Testis (tissue), 3 donors: ENCODE data around the gene DTNB. TPM values are rescaled to one million over a fixed set of nuclear protein-coding genes. Genes with fewer than 3 reads are reported as not detected.

Source experiments
- DNase-seq: peaks from one replicate; pipeline ENCODE4 v3.0.0-alpha.2; 2019
- H3K27ac ChIP-seq, 2 donors: fragments of 200-600 bp; sonication (generic); one replicate each; pipeline ENCODE4 v1.5.1; 2019
- H3K27me3 ChIP-seq: fragments of 200-600 bp; sonication (generic); one replicate; pipeline ENCODE4 v1.5.1; 2019
- H3K36me3 ChIP-seq: fragments of 200-600 bp; sonication (generic); one replicate; pipeline ENCODE4 v1.5.1; 2017; ENCODE audit warnings: low read depth; ENCODE audit errors: missing control alignments
- H3K4me1 ChIP-seq: fragments of 200-600 bp; sonication (generic); one replicate; pipeline ENCODE4 v1.5.1; 2019
- H3K4me3 ChIP-seq, 2 donors: fragments of 200-600 bp; sonication (generic); one replicate each; pipeline ENCODE4 v1.5.1; 2017 to 2019
- H3K9me3 ChIP-seq: fragments of 200-600 bp; sonication (generic); one replicate; pipeline ENCODE4 v1.5.1; 2017
- POLR2A ChIP-seq: fragments of 450-650 bp; IDR thresholded peaks from one replicate; pipeline ENCODE4 v1.6.1; 2017; ENCODE audit warnings: antibody characterized with exemption, mild to moderate bottlenecking, moderate library complexity
- WGBS, 2 donors: methylation state at CpG; one replicate each; pipeline ENCODE4 v1.1.5; 2018; 5-methylcytosine and 5-hydroxymethylcytosine counted together
- intact Hi-C: fragments of 100-400 bp; cut with DNase I; formaldehyde crosslinking; loops from one replicate; pipeline ENCODE4 v1.15.1; 2023; ENCODE audit warnings: low total_unique reads
- polyA plus RNA-seq: library from polyadenylated mRNA; stranded (reverse); fragments of 350-450 nt; fragmentation: Illumina TruSeq; extraction: RNeasy Lipid Tissue Mini Kit (QIAGEN cat#74804); gene quantifications from one replicate; pipeline ENCODE4 v1.2.3, GENCODE V29; 2014; ENCODE audit warnings: low read depth, low replicate concordance; ENCODE audit not compliant: insufficient read depth
- total RNA-seq, 2 donors: library from RNA; depleted of rRNA; stranded (reverse); fragments of >200 nt; gene quantifications; one replicate each; pipeline ENCODE4 v1.2.3, GENCODE V29; 2016
- TF ChIP-seq, protein P1 (sequence below), 3 experiments: fragments of 450-650 bp in 2 of 3; fragments of 200-600 bp in 1 of 3; sonication (generic) in 1 of 3; IDR thresholded peaks; one replicate each; pipeline ENCODE4 v1.5.1; 2016 to 2019; ENCODE audit warnings: antibody characterized with exemption in 3 of 3, mild to moderate bottlenecking in 2 of 3, moderate library complexity in 1 of 3

Gene DTNB
- total and polyA plus RNA-seq, 3 donors from 2014 or later: 21.9 to 47.3 (median 45.1) TPM

DNA sequence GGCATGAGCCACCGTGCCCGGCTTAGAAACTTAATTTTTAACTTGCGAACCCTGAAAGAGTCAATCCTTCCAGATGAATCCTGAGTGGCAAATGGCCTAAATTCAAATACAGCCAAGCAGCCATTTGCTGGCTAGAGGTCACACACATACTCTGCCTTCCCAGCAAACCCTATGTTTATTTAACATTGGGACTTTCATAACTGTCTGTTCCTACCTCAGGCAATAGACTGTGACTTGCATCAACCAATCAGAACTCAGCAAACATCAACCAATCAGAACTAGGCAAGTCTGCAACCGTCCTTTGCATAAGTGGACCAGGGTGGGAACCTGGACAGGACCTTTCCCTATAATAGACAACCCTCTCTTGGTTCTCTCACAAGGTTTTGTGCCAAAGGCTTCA is 127.5 kb downstream of the DTNB start:
- Histone ChIP-seq H3K27ac (peak overlapping the region in 1 of 2 donors; percentile 6), H3K4me3 (no peak overlapping the region), H3K27me3 (no peaks in the 10 kb centered on the region), H3K4me1 (peaks cover 25% of the 10 kb centered on the region), H3K36me3 (no peaks in the 10 kb centered on the region), H3K9me3 (no peaks in the 10 kb centered on the region)
- 55 to 63% methylated on average over 4 of the region's 4 CpGs for WGBS, 2 donors
- DNase-seq: no peak
- intact Hi-C loops: no loop called here
- no peak for TF ChIP-seq POLR2A
- TF ChIP-seq, protein P1, sequence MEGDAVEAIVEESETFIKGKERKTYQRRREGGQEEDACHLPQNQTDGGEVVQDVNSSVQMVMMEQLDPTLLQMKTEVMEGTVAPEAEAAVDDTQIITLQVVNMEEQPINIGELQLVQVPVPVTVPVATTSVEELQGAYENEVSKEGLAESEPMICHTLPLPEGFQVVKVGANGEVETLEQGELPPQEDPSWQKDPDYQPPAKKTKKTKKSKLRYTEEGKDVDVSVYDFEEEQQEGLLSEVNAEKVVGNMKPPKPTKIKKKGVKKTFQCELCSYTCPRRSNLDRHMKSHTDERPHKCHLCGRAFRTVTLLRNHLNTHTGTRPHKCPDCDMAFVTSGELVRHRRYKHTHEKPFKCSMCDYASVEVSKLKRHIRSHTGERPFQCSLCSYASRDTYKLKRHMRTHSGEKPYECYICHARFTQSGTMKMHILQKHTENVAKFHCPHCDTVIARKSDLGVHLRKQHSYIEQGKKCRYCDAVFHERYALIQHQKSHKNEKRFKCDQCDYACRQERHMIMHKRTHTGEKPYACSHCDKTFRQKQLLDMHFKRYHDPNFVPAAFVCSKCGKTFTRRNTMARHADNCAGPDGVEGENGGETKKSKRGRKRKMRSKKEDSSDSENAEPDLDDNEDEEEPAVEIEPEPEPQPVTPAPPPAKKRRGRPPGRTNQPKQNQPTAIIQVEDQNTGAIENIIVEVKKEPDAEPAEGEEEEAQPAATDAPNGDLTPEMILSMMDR (IDR thresholded peaks at IDR 0.05): no peak

DNA sequence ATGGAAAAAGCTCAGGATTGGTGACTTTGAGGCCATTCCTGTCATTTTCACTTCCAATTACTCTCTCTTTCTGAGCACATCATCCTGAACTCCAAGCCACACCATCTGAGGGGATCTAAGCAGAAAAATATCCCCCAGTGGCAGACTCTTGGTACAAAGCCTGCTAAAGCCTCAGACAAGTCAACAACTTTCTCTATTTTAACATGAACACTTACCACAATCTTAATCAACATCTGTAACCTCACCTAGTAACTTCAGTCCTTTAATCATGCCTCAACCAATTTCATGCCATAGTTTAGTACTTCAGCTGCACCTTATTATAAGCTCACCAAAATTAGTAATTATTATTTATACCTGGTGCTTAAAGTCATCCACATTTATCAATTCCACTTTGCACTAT is 128.9 kb downstream of the DTNB start:
- Histone ChIP-seq H3K27ac (peak overlapping the region in 1 of 2 donors; percentile 67), H3K27me3 (no peaks in the 10 kb centered on the region), H3K9me3 (no peaks in the 10 kb centered on the region), H3K4me3 (no peak overlapping the region), H3K36me3 (no peaks in the 10 kb centered on the region), H3K4me1 (peaks cover 24% of the 10 kb centered on the region)
- no peak for DNase-seq
- TF ChIP-seq, protein P1 (IDR thresholded peaks at IDR 0.05): no peak
- TF ChIP-seq POLR2A: no peak
- intact Hi-C loops: no loop called here

GRCh38 chr2:25543939-25544338 is 129.4 kb downstream of the DTNB start:
- Histone ChIP-seq H3K27ac (peak overlapping the region; percentile 67 to 69), H3K36me3 (no peaks in the 10 kb centered on the region), H3K27me3 (no peaks in the 10 kb centered on the region), H3K4me1 (peaks cover 19% of the 10 kb centered on the region), H3K9me3 (no peaks in the 10 kb centered on the region), H3K4me3 (no peak overlapping the region)
- intact Hi-C loops: no loop called here
- TF ChIP-seq POLR2A: no peak
- TF ChIP-seq, protein P1 (IDR thresholded peaks at IDR 0.05): no peak
- 65 to 66% methylated on average over 10 of the region's 10 CpGs for WGBS, 2 donors
- no peak for DNase-seq

DNA sequence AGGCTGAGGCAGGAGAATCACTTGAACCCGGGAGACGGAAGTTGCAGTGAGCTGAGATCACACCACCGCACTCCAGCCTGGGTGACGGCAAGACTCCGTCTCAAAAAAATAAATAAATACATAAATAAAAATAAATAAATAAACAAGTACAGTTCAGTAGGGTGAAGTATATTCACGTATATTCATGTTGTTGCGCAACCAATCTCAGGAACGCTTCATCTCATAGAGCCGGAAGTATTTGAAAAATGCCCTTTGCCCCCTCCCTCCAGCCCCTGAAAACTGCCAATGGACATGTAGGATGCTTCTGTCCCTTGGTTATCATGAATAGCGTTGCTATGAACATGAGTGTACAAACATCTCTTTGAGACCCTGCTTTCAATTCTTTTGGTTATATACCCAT is 132.0 kb downstream of the DTNB start:
- H3K4me1 ChIP-seq: peaks cover 11% of the 10 kb centered on the region
- H3K27ac ChIP-seq: no peak overlapping the region
- H3K36me3 ChIP-seq: no peaks in the 10 kb centered on the region
- TF ChIP-seq, protein P1 (IDR thresholded peaks at IDR 0.05): no peak
- no peak for TF ChIP-seq POLR2A
- 93 to 97% methylated on average over 10 of the region's 10 CpGs for WGBS, 2 donors
- H3K27me3 ChIP-seq: no peaks in the 10 kb centered on the region
- intact Hi-C loops: no loop called here
- no peak overlapping the region for H3K4me3 ChIP-seq
- H3K9me3 ChIP-seq: no peaks in the 10 kb centered on the region
- no peak for DNase-seq

DNA sequence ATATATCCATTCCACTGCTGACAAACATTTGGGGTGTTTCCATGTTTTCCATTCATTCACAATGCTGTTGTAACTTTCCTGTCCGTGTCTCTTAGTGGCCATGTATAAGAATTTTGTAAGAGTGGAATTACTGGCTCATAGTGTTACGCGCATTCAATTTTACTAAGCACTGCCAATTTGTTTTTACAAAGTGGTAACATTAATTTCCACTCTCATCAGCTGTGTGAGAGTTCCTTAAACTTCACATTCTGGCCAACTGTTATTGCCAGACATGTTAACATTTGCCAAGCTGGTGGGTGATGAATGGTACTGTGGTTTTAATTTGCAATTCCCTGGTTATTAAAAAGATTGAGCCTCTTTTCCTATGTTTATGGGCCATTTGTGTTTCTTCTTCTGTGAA is 134.2 kb downstream of the DTNB start:
- DNase-seq: no peak
- WGBS, 2 donors: 61 to 63% methylated on average over 3 of the region's 3 CpGs
- intact Hi-C loops: no loop called here
- no peak overlapping the region for H3K27ac ChIP-seq
- no peaks in the 10 kb centered on the region for H3K27me3 ChIP-seq
- no peak overlapping the region for H3K4me3 ChIP-seq
- H3K4me1 ChIP-seq: peaks cover 3% of the 10 kb centered on the region
- no peaks in the 10 kb centered on the region for H3K9me3 ChIP-seq
- no peak for TF ChIP-seq POLR2A
- TF ChIP-seq, protein P1 (IDR thresholded peaks at IDR 0.05): no peak
- H3K36me3 ChIP-seq: no peaks in the 10 kb centered on the region
